ENCODE measurements around the gene MYCBPAP. TPM values are rescaled to one million over a fixed set of nuclear protein-coding genes. Genes with fewer than 3 reads are reported as not detected.

Gene MYCBPAP
- total and polyA plus RNA-seq, 2 donors (not counting 3 experiments of a cell fraction or from before 2014, with no cell fraction given) = 0.40 to 0.66 TPM

DNA sequence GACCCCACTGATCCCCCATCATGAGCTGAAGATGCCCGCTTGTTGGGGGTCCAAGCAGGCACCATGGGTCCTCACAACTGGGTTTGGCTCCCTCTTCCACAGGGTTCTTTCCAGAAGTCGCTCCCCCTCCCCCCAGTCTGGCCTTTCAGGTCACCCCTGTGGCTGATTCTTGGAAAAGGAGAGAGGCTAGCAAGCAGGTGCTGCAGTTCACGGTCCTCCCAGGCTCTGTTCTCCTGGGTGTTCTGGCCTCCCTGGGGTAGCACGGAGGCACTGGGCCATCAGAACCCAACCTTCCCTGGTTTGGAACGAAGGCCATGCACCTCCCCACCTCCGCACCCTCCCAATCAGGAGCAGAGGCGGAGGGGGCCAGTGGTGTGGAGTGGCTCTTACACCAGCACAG, 71.2 kb downstream of the MYCBPAP start:
- FAIRE-seq = no peak
- Histone ChIP-seq H2AFZ (ENCODE audit: low read depth, low read length) (no peak overlapping the region), H3K4me3 (replicated peaks in 1 of 3; ENCODE audit: insufficient read depth in 1 of 3, low read depth in 1 of 3, low read length in 3 of 3) (no peak overlapping the region), H3K9me3 (replicated peaks; ENCODE audit: control insufficient read depth, insufficient read depth, low read length) (no peaks in the 10 kb centered on the region), H3K9me1 (replicated peaks; ENCODE audit: control insufficient read depth, extremely low read depth, insufficient read depth, low read length) (no peaks in the 10 kb centered on the region), H3K27me3 (ENCODE audit: control insufficient read depth in 2 of 2, insufficient read depth in 2 of 2, low read length in 2 of 2) (peaks cover 0 to 6% of the 10 kb centered on the region in 2 experiments), H3K4me2 (ENCODE audit: insufficient read depth, low read length) (no peak overlapping the region), H3K4me1 (ENCODE audit: control insufficient read depth, extremely low read depth, insufficient read depth, low read length) (no peaks in the 10 kb centered on the region), H3K36me3 (ENCODE audit: control insufficient read depth in 2 of 2, extremely low read depth in 1 of 2, insufficient read depth in 2 of 2, low read length in 2 of 2) (no peaks in the 10 kb centered on the region), H4K20me1 (replicated peaks; ENCODE audit: control insufficient read depth, extremely low read depth, insufficient read depth, low read length) (no peaks in the 10 kb centered on the region), H3K9ac (replicated peaks; ENCODE audit: extremely low read depth, insufficient read depth, low read length) (no peak overlapping the region), H3K27ac (ENCODE audit: insufficient read depth, low read depth, low read length) (no peak overlapping the region), H3K79me2 (ENCODE audit: control insufficient read depth, insufficient read depth, low read length) (no peaks in the 10 kb centered on the region)
- no TSS peak for BruUV-seq (replicated peaks)
- no peak for TF ChIP-seq MYC (IDR thresholded peaks at IDR 0.05; ENCODE audit: low read depth, low read length)
- TF ChIP-seq, protein P1, sequence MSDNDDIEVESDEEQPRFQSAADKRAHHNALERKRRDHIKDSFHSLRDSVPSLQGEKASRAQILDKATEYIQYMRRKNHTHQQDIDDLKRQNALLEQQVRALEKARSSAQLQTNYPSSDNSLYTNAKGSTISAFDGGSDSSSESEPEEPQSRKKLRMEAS (IDR thresholded peaks at IDR 0.05; ENCODE audit: insufficient read depth, insufficient read length) = no peak
- TF ChIP-seq POLR2AphosphoS5 (IDR thresholded peaks at IDR 0.05; ENCODE audit: insufficient read depth, low read depth, low read length) = no peak
- no peak for TF ChIP-seq FOS (IDR thresholded peaks at IDR 0.05; ENCODE audit: borderline replicate concordance, insufficient read depth, low read length)
- TF ChIP-seq EZH2 (IDR thresholded peaks at IDR 0.05; ENCODE audit: borderline replicate concordance, low read depth, low read length, severe bottlenecking) = no peak
- TF ChIP-seq GATA2 (IDR thresholded peaks at IDR 0.05; ENCODE audit: insufficient read depth, insufficient read length, low read depth, low read length) = no peak
- no peak for TF ChIP-seq POLR2A (IDR thresholded peaks at IDR 0.05; ENCODE audit: low read depth, low read length)
- TF ChIP-seq, protein P2, sequence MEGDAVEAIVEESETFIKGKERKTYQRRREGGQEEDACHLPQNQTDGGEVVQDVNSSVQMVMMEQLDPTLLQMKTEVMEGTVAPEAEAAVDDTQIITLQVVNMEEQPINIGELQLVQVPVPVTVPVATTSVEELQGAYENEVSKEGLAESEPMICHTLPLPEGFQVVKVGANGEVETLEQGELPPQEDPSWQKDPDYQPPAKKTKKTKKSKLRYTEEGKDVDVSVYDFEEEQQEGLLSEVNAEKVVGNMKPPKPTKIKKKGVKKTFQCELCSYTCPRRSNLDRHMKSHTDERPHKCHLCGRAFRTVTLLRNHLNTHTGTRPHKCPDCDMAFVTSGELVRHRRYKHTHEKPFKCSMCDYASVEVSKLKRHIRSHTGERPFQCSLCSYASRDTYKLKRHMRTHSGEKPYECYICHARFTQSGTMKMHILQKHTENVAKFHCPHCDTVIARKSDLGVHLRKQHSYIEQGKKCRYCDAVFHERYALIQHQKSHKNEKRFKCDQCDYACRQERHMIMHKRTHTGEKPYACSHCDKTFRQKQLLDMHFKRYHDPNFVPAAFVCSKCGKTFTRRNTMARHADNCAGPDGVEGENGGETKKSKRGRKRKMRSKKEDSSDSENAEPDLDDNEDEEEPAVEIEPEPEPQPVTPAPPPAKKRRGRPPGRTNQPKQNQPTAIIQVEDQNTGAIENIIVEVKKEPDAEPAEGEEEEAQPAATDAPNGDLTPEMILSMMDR (IDR thresholded peaks at IDR 0.05; ENCODE audit: extremely low read depth in 1 of 2, insufficient read depth in 1 of 2, low read depth in 1 of 2, low read length in 2 of 2) = no peak
- no peak for TF ChIP-seq JUN (IDR thresholded peaks at IDR 0.05; ENCODE audit: borderline replicate concordance, insufficient read depth, insufficient read length, low read depth)
- dilution Hi-C loops (cut with MboI; ENCODE audit: extremely low pct_ligation_motif_present, low sequenced_read_pairs) (no loop called here), intact Hi-C loops (cut with micrococcal nuclease) (no loop called here)
- ChIA-PET CTCF (no interaction called here), POLR2A (no interaction called here)
- no peak for DNase-seq (ENCODE audit: low read depth, low spot score)

Measured in endothelial cell of umbilical vein (primary cell).